LNCaP clone FGC (cell line): ENCODE results near the gene XXYLT1.

Experiments
- DNase-seq: peaks from one replicate; pipeline ENCODE4 v3.0.0-alpha.2; 2011; ENCODE audit warnings: low read depth
- H3K4me3 ChIP-seq: 2 replicates; pipeline ENCODE4 v1.5.1; 2011; ENCODE audit warnings: mild to moderate bottlenecking, low read depth, low read length, control low read depth
- CTCF ChIP-seq: IDR thresholded peaks from 2 replicates; pipeline ENCODE4 v1.5.1; 2012; ENCODE audit warnings: mild to moderate bottlenecking; ENCODE audit not compliant: control insufficient read depth, insufficient read depth; ENCODE audit errors: extremely low read depth

XXYLT1 gene

GRCh38 chr3:195032106-195032759, 238.7 kb downstream of the XXYLT1 start:
- no peak overlapping the region for H3K4me3 ChIP-seq
- no peak for DNase-seq
- TF ChIP-seq CTCF = no peak

- H3K4me3 ChIP-seq = no peak overlapping the region
- TF ChIP-seq CTCF = no peak
- DNase-seq = no peak
These were observed 239.4 kb downstream of the XXYLT1 start for GRCh38 chr3:195031574-195032003.

GRCh38 chr3:195030791-195031321, 240.1 kb downstream of the XXYLT1 start:
- no peak for TF ChIP-seq CTCF
- H3K4me3 ChIP-seq = no peak overlapping the region
- peak; percentile 17 for DNase-seq

- no peak for TF ChIP-seq CTCF
- H3K4me3 ChIP-seq = no peak overlapping the region
- no peak for DNase-seq
These were observed 241.9 kb downstream of the XXYLT1 start for GRCh38 chr3:195028877-195029606.

GRCh38 chr3:195025884-195026200, 245.1 kb downstream of the XXYLT1 start:
- DNase-seq = no peak
- no peak overlapping the region for H3K4me3 ChIP-seq
- TF ChIP-seq CTCF = no peak

GRCh38 chr3:195025056-195025883, 245.7 kb downstream of the XXYLT1 start:
- no peak overlapping the region for H3K4me3 ChIP-seq
- DNase-seq = no peak
- no peak for TF ChIP-seq CTCF
